Daoy (cell line): ENCODE measurements around the gene PRKCG. TPM values are rescaled to one million over a fixed set of nuclear protein-coding genes. Genes with fewer than 3 reads are reported as not detected.

Experiments
- DNase-seq: peaks from one replicate; pipeline ENCODE4 v3.0.0-alpha.2; 2015; ENCODE audit warnings: low read depth
- total RNA-seq: library from RNA; depleted of rRNA; stranded (reverse); fragments of >200 nt; shearing (Covaris generic); gene quantifications from 2 replicates; pipeline ENCODE4 v1.2.3, GENCODE V29; 2014

Gene PRKCG
- total RNA-seq, 1 experiment from 2014 or later, result not detected

- no peak for DNase-seq
Measured at GRCh38 chr19:53898166-53898565, 16.2 kb downstream of the PRKCG start.

- peak; percentile 63 for DNase-seq
Measured at GRCh38 chr19:53898636-53899341, 16.8 kb downstream of the PRKCG start.

- no peak for DNase-seq
Measured at GRCh38 chr19:53900191-53900860, 18.3 kb downstream of the PRKCG start.

- peak; percentile 59 for DNase-seq
Measured at GRCh38 chr19:53903055-53903680, 21.2 kb downstream of the PRKCG start.

GRCh38 chr19:53904909-53905308 is 22.9 kb downstream of the PRKCG start:
- DNase-seq, result no peak

GRCh38 chr19:53905787-53906186 is 23.8 kb downstream of the PRKCG start:
- DNase-seq, result no peak

GRCh38 chr19:53906211-53907192 is 24.5 kb downstream of the PRKCG start:
- DNase-seq, result peak; percentile 59

GRCh38 chr19:53907193-53907581 is 25.2 kb downstream of the PRKCG start:
- DNase-seq, result peak; percentile 38

GRCh38 chr19:53907690-53908089 is 25.7 kb downstream of the PRKCG start:
- no peak for DNase-seq

GRCh38 chr19:53908106-53908934 is 26.3 kb downstream of the PRKCG start:
- peak; percentile 85 for DNase-seq

GRCh38 chr19:53908935-53909415 is 27.0 kb downstream of the PRKCG start, which contains the start of gene CACNG7:
CACNG7 (plus strand) TSS chr19:53909278; CDS start chr19:53912832, 3,554 bp downstream.
- DNase-seq, result no peak

GRCh38 chr19:53909471-53910169 is 27.6 kb downstream of the PRKCG start:
- no peak for DNase-seq

- DNase-seq, result no peak
Measured at GRCh38 chr19:53910170-53910518, 28.1 kb downstream of the PRKCG start.

GRCh38 chr19:53912653-53913052 is 30.7 kb downstream of the PRKCG start:
- DNase-seq, result no peak

- DNase-seq, result peak; percentile 46
Measured at GRCh38 chr19:53915000-53915399, 33.0 kb downstream of the PRKCG start.

GRCh38 chr19:53916004-53916403 is 34.0 kb downstream of the PRKCG start:
- DNase-seq, result no peak

GRCh38 chr19:53917356-53917755 is 35.4 kb downstream of the PRKCG start:
- DNase-seq, result no peak

- peak; percentile 79 for DNase-seq
Measured at GRCh38 chr19:53927739-53928138, 45.7 kb downstream of the PRKCG start.

- no peak for DNase-seq
Measured at GRCh38 chr19:53936029-53936428, 54.0 kb downstream of the PRKCG start.
